ENCODE measurements around the gene CCDC196.

CCDC196 gene, protein sequence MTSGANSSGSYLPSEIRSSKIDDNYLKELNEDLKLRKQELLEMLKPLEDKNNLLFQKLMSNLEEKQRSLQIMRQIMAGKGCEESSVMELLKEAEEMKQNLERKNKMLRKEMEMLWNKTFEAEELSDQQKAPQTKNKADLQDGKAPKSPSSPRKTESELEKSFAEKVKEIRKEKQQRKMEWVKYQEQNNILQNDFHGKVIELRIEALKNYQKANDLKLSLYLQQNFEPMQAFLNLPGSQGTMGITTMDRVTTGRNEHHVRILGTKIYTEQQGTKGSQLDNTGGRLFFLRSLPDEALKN

DNA sequence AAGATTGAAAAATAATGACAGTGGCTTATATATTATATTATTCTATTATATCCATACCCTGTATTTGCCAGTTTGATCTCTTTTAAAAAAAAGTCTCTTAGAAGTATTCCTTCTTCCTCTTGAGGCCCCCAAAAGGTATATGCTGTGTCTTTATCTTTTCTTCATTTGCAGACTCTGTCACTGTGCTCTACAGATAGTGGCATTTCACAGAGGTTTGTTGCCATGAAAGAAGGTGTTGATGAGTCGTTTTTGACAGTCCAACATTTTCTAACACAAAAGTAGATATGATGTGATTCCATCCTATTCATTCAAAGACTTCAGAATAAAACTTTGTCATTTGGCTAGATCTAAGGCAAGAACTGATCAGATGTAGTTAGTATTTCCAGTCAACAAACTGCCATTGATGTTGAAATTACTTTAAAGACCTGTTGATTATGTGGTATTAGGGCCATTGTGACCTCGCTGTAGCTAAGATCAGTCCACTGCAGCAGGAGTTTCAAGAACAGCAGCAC is at the start of gene CCDC196:
CCDC196 (plus strand) TSS at position 462 of the 512 bp plus-strand sequence. CDS start 132 bp downstream, outside the sequence.
- DNase-seq (ENCODE audit: low read depth in 2 of 2) = no peak

DNA sequence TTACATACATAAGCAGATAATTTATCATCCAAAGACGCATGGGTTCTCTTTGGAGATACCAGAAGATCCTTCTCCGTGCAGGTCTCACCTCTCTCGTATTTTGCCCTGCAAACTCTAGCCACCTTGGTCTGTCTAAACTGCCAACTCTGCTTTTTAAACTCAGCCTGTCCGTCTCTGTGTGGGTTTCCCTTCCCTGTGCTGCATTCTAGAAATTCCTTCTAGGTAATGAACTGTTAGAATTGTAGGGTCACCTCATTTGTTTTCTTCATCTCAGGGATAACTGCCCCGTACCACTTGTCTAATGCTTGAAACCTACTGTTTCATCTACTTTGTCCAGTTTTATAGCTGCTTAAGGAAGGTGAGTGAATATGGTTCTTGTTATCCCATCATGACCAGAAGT is 45.4 kb upstream of the CCDC196 start:
- no peak for DNase-seq (ENCODE audit: low read depth in 2 of 2)

DNA sequence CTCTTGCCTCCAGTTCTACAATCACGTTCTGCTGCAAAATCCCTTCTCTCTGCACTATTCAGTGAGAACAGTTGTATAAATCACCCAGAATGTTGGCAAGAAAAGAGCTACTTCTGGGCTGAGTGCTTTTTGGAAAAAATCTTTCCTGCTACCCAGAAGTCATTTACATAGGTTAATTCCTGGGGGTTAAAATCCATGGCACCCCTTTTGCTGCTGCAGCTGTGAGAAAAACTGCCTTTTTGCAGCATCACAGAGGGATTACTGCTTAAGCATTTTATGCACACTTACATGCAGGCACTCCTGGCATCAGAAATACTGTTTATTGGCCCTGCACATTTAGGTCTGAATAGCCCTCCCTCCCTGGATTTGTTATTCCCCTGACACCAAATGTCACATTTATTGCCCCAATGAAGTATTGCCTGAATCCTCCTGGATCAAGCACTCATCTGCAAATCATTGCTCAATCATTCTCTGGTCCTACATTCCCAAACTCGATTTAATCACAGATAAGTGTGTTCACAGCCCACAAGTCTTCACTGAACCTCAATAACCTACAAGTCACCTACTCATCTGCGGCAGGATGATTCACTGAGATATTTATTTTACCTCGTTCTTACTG is 43.1 kb upstream of the CCDC196 start:
- no peak for DNase-seq (ENCODE audit: low read depth in 2 of 2)

DNA sequence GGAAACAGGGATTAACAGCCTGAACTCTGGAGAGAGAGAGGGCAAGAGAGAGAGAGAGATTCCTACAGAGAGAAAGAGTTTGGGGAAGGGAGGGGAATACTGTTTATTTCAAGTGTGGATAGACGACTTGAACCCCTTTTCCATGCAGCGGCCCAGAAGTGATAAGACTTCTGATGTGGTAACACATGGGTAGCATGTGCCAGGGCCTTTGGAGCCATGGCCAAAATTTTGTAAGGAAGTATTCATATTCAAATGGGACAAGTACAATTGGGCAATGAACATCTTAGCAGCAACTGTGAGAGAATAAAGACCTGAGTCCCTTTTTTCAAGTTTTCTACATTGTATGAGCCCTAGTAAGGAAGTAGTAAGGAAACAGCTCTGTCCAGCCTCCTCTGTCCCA is 42.4 kb upstream of the CCDC196 start:
- no peak for DNase-seq (ENCODE audit: low read depth in 2 of 2)

DNA sequence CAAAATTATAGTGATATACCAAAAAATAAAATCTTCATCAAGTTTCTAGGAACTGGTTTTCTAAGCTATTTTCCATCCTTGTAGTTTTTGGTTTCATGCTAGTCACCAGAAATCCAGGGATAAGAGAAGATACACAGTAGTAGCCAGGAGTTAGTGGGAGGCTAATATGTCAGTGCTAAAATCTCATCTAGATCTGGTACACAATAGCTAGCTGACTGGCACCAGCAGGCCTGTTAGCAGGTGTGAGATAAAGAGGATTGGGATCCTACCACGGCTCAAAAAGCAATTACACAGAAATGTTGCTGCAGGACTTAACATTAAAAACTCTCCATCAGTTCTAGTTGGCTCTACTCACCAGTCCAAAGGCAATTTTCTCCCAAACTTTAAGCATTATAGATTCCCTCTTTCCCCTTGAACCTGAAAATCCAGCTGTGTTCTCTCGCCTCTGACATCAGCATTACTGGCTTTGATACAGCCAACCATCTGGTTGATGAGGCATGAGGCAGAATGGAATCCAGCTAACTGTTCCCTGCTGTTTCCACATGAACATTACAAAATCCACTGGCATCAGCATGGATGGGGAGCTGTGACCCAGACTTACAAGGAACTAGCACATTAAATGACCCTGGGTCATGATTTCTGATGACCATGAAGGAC is 41.8 kb upstream of the CCDC196 start:
- DNase-seq (ENCODE audit: low read depth in 2 of 2) = no peak

DNA sequence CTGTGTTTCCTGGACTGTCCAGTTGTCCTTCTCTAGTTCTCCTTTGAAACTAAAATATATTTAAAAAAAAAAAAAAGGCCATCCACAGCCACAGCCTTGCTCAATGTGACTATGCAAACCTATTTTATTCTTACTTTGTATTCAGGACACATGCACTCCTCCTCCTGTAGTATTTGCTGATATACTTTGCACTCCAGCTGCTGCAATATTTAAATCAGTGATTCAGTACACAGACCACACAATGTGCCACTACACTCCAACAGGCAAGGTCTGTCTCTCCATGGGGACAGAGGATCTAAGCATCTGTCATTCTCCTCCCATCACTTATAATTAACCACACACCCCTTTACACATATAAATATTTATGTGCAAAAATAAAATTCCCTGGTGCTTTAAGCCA is 40.2 kb upstream of the CCDC196 start:
- DNase-seq (ENCODE audit: low read depth in 2 of 2) = no peak

DNA sequence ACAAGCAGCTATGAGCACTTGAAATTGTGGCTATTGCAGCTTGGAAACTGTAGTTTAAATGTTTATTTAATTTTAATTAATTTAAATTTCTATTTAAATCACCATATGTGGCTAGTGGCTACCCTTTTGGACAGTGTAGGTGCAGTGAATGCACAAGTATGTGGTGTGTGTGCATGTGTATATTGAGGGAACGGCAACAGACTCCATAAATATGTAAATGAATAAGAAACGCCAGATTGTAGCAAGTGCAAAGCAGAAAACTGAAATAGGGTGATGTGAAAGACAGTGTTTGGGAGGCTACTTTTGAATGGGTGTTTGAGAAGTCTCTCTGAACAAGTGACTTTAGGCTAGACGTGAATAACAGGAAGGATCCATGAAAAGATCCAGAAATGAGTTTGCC is 32.7 kb upstream of the CCDC196 start:
- no peak for DNase-seq (ENCODE audit: low read depth in 2 of 2)

DNA sequence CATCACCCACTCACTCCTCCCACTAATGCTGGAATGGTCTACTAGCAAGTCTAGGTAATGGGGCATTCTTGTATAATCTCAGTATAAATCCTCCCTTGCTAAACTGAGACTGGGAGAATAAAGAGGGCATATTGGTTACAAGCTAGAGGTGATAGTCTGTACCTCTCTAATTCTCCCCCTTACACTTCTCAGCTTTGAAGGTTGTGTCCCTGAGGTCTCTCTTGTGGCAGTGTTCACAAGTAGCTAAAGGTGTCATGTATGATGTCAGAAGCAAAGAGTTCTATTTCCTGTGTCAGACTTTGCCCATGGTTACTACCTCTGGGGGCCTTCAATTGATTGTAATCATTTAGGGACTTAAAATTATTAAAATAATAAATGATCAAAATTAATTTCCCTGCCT is 26.6 kb upstream of the CCDC196 start:
- no peak for DNase-seq (ENCODE audit: low read depth in 2 of 2)

DNA sequence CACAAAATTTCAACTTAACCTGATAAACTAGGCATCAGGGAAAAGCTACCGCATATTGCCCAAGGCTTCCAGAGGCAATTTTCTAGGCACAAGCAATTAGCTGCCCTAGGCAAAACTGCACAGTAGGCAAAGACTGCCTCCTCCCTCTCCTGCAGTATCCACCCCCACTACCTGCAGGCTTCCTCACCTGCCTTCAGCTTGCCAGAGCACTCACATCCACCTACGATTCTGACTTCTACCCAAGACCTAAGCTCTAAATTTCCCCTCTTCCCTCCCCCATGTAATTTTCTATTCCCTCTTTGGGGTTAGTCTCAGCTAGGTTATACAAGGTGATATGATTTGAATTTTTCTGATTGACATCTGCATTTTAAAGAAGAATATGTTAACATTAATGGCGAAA is 21.9 kb upstream of the CCDC196 start:
- DNase-seq (ENCODE audit: low read depth in 2 of 2) = no peak

DNA sequence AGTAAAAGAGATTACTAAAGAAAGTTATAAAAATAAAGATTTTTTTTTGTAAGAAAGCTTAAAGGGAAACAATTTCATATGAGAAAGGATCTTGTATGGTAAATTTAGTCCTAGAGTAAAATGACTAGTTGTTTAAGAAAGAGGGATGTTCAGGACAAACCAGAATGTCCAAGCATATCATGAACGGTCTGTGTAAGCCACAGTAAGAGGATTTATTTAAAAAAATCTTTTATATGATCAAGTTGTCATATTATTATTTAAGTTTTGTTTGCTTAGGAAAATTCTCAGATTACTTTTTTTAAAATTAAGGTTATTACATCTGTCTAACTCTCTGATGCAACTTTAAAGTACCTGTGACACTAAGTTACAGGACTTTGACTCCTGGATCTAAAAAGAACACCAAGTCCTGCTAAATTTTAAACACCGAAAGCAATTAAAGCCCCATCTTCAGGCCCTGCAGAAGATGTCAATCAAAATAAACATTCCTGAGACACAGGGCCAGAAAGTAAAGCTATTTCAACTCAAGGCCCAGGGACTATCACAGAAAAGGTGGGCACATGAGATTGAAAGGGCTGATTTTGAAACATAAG is 17.3 kb upstream of the CCDC196 start:
- no peak for DNase-seq (ENCODE audit: low read depth in 2 of 2)

DNA sequence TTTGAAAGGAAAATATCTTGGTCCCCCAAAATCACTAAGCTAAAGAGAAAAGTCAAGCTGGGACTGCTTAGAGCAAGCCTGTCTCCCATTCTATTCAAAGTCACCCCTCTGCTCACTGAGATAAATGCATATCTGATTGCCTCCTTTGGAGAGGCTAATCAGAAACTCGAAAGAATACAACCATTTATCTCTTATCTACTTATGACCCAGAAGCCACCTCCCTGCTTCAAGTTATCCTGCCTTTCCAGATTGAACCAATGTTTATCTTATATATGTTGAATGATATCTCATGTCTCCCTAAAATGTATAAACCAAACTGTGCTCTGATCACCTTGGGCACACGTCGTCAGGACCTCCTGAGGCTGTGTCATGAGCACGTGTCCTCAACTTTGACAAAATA is 14.6 kb upstream of the CCDC196 start:
- DNase-seq (ENCODE audit: low read depth in 2 of 2) = no peak

DNA sequence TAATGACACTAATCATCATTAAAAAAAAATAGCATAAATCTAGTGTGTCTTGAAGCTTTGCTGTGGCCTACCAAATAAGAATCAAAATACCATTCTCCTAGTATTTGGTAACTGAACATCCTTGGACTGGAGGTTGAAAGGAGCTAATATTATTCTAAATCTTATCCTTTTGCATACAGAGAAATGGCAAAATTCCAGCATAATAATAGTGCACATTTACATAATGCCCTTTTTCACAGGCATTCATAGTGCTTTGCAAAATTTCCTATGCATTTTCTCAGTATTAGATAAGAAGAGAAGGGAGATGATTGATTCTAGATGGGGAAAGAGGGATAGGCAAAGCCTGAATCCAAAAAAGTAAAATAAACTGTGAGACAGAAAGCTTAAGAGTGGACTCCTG is 13.9 kb upstream of the CCDC196 start:
- no peak for DNase-seq (ENCODE audit: low read depth in 2 of 2)

DNA sequence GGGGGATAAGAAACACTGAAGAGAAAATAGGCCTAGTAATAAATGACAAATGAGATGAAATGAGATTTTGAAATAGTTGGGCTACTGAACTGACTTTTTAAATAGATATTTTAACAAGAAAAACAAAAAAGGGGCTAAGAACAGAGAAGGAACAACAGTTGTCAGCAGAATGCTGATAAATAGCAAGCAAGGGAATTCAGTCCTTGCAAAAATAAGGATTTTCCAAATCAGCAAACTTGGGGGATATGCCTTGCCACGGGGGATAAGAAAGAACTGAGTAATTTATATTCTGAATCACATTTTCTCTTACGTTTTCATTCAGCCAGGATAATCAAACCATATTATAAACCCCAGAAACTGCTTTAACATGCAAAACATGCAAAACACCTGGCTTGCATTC is 12.9 kb upstream of the CCDC196 start:
- no peak for DNase-seq (ENCODE audit: low read depth in 2 of 2)

DNA sequence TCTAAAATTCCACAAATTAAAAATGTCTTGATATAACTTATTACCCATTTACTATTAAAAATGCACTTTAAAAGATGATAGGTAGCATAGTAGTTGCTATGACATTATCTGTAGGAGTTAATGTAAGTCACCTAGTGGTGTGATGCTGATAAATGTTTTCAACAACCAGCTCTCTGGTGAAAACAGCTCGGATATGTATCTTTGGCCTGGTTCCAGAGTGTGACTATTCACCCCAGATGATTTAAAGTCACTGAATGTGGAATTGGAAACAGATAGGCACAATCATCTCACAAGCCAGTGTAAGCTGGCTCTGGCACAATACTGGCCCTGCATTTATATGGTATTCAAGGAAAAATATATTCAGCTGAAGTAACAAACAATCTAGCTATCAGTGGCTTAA is 9.2 kb upstream of the CCDC196 start:
- DNase-seq (ENCODE audit: low read depth in 2 of 2) = peak in 1 of 2 experiments; percentile 12

DNA sequence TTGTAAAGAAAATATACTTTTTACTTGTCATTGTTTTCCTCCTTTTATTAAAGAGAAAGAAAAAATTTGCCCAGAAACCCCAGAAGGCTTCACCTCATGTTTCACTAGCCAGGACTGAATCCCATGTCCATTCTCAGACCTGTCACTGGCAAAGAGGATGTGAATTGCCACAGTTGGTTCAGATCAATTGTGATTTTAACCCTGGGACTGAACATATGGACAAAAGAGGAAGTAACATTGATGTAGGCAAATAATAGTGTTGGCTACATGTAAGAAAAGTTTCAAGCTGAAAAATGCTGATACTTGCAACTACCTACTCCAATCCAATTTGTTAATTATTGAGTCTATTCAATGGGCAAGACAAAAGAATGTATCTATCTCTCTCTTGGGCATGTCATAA is 8.6 kb upstream of the CCDC196 start:
- DNase-seq (ENCODE audit: low read depth in 2 of 2) = no peak

DNA sequence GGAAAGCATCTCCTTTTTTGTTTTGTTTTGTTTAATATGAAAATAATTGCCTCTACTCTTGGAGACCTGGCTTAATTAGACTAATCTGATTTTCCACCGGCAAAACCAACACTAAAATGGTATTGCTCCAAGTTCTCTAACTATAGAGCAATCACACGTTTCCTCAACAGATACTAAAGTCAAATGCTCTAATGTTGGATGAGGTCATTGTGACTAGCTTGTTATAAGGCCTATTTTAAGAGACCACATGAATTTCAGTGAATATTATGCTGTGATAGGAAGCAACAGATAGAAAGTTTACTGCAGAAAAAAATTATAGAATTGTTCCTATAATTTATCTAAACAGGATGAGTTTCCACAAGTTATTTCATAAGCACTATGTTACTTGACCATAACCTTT is 3.3 kb upstream of the CCDC196 start:
- no peak for DNase-seq (ENCODE audit: low read depth in 2 of 2)

DNA sequence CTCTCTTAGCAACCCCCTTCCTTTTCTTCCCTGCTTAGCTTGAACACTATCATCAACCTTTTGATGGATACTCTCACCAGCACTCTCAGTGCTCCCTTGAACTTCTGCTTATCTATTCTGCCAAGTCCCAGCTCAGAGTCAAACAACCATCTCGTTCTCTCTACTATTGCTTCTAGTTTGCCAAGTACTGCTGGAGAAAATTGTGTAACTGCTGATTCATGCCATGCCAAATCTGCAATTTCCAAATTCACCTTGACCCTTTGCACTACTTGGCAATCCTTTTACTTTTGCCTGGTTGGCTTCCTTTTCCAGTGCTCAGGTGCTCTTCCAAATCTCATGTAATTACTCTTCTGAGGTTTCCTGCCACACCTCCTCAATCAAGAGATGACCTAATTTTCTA is 2.8 kb upstream of the CCDC196 start:
- DNase-seq (ENCODE audit: low read depth in 2 of 2) = no peak

DNA sequence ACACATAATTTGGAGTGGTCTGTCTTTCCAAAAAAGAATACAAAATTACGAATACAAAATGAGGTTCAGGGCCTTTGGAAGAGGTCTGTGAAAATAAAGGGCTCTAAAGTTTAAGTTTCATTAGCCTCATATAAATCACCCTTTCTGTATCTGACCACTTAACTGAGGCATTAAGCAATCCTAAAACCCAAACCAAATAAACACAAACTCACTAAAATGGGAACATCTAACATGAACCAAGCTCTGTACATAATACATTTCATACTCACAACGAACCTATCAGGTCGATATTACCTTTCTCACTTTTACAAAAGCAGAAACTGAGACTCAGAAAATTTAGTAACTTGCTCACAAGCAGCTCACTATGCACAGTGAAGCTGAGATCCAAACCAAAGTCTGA is 1.1 kb upstream of the CCDC196 start:
- no peak for DNase-seq (ENCODE audit: low read depth in 2 of 2)

DNA sequence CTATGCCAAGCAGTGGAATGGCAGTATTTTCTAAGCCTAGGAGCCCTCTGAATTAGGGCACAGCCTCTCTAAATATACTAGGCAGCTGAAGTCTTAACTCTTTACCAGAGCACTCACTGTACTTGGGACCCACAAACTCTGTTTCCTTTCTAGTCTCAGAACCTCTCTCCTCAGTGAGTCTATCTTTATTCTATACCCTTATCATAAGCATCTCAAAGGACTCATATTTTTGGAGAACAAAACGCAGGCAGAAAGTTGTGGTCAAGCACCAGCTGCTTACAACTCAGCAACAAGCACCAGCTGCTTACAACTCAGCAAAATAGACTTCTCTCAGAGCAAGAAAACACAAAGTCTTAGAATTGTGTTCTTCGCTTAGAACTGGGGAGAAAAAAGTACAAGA is 993 bp downstream of the CCDC196 start:
- no peak for DNase-seq (ENCODE audit: low read depth in 2 of 2)

DNA sequence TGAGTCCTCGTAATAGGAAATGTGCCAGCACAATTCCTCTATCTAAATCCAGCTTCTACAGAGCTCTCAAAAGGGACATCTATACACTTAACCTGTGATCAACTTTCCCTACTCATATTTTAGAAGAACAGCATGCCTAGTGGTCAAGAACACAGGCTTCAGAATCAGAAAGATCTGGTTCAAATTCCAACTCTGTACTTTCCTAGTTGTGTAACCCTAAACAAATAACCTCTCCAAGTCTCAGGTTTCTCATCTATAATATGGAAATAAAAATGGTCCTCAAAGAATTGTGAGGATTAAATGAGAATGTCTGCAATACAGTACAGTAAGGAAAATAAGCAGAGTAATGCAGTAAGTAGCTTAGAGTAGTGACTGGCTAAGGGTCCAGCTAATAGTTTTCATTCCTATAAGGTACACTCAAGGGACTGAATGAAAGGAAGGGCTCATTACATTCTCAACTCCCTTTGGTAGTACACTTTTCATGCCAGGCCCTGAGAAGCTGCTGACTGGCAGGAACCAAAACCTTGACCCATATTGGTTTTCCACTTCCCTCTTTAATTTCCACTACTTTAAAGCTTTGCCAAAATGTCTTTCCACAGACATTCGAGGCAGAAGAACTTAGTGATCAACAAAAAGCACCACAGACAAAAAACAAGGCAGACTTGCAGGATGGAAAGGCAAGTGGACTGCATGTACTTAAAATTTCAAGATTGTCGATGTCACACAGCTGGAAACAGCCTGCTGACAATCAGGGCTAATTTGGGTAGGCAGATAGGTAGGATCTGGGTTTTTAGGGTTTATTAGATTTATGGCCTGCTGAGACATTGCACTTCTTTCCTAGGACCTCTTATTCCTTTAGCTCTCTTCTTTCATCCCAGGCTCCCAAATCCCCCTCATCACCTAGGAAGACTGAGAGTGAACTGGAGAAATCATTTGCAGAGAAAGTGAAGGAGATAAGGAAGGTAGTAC is 4.3 kb downstream of the CCDC196 start:
- no peak for DNase-seq (ENCODE audit: low read depth in 2 of 2)

DNA sequence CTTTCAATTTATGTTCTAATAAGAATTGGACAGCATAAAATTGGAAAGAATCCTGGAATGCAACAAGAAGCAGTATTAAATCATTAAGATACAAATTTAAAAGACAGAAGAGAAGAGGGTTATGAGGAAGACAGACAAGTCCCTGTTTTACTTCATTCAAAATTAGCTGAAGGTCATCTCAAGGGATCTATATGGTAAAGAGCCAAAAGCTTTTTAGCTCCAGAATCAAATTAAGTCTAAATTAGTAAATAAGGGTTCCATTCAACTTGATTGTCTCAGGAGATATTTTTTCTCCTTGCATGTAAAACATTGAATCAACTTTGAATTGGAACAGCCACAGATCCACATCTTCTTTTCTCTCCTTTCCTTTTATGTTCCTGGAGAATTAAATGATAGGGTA is 7.6 kb downstream of the CCDC196 start:
- DNase-seq (ENCODE audit: low read depth in 2 of 2) = no peak

Measured in fibroblast of skin of left biceps (primary cell).